ENCODE measurements around the gene SIGLEC12. TPM values are rescaled to one million over a fixed set of nuclear protein-coding genes. Genes with fewer than 3 reads are reported as not detected.

Gene SIGLEC12
- total and polyA plus RNA-seq, 12 donors = 0.10 to 0.70 TPM; not detected in 10

DNA sequence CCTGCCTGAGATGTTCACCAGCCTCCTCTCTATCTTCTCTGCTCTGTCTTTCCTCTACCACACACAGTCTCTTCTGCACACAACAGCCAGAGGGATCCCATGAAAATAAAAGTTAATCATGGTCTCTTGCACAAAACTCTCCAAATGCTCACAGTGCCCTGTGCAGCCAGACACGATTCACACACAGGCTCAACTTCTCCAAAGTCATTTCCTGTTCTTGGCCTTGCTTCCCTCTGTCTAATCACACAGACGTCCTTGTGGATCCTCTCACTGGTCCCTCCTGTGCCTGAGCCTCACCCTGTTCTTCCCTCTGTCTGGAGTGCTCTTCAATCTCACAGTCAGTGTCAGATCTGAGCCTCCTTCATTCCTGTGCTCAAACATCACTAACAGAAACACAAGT, 7.8 kb downstream of the SIGLEC12 start:
- no peaks in the 10 kb centered on the region for H3K9me3 ChIP-seq
- DNase-seq (no peak), ATAC-seq (no peak)
- H3K4me1 ChIP-seq = peaks cover 0 to 11% (median 0%) of the 10 kb centered on the region in 9 donors
- TF ChIP-seq, protein P1, sequence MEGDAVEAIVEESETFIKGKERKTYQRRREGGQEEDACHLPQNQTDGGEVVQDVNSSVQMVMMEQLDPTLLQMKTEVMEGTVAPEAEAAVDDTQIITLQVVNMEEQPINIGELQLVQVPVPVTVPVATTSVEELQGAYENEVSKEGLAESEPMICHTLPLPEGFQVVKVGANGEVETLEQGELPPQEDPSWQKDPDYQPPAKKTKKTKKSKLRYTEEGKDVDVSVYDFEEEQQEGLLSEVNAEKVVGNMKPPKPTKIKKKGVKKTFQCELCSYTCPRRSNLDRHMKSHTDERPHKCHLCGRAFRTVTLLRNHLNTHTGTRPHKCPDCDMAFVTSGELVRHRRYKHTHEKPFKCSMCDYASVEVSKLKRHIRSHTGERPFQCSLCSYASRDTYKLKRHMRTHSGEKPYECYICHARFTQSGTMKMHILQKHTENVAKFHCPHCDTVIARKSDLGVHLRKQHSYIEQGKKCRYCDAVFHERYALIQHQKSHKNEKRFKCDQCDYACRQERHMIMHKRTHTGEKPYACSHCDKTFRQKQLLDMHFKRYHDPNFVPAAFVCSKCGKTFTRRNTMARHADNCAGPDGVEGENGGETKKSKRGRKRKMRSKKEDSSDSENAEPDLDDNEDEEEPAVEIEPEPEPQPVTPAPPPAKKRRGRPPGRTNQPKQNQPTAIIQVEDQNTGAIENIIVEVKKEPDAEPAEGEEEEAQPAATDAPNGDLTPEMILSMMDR (IDR thresholded peaks at IDR 0.05) = no peak
- no peaks in the 10 kb centered on the region for H3K36me3 ChIP-seq
- 23 to 28% methylated on average over 2 of the region's 2 CpGs for WGBS, 2 donors
- peaks cover 0 to 24% (median 14%) of the 10 kb centered on the region in 7 donors for H3K27me3 ChIP-seq
- H3K27ac ChIP-seq = no peak overlapping the region
- H3K4me3 ChIP-seq = no peak overlapping the region
- intact Hi-C loops (cut with DNase I) = no loop called here

DNA sequence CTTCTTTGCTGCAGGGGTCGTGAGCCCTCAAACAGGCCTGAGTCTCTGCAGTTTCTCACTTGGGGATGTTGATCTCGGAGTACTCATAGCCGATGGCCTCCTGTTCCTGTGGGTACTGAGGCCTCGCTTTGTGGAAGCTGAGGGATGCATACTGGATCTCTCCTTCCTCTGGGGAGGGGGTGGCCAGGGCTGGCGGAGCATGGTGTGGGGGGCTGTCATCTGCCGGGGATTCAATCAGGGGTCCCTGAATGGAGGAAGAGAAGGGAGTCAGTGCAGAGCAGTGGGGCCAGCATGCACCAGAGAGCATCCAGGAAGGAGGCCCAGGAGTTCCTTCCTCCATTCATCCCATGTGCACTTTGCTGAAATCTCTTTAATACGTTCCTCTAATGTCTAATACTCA, 10.0 kb downstream of the SIGLEC12 start:
- Histone ChIP-seq H3K9me3 (no peaks in the 10 kb centered on the region), H3K4me1 (peaks cover 0 to 11% (median 0%) of the 10 kb centered on the region in 9 donors), H3K27me3 (peaks cover 0 to 37% (median 17%) of the 10 kb centered on the region in 7 donors), H3K4me3 (no peak overlapping the region), H3K36me3 (no peaks in the 10 kb centered on the region), H3K27ac (no peak overlapping the region)
- WGBS, 2 donors = 65 to 75% methylated on average over 7 of the region's 7 CpGs
- intact Hi-C loops (cut with DNase I) = no loop called here
- DNase-seq (no peak), ATAC-seq (no peak)
- TF ChIP-seq, protein P1 (IDR thresholded peaks at IDR 0.05) = no peak

GRCh38 chr19:51490676-51491075, 10.9 kb downstream of the SIGLEC12 start:
- H3K4me3 ChIP-seq = no peak overlapping the region
- H3K27me3 ChIP-seq = peaks cover 0 to 39% (median 9%) of the 10 kb centered on the region in 7 donors
- H3K36me3 ChIP-seq = no peaks in the 10 kb centered on the region
- intact Hi-C loops (cut with DNase I) = no loop called here
- no peaks in the 10 kb centered on the region for H3K9me3 ChIP-seq
- DNase-seq = no peak
- 36 to 47% methylated on average over 14 of the region's 14 CpGs for WGBS, 2 donors
- no peak for ATAC-seq
- H3K4me1 ChIP-seq = peaks cover 0 to 11% (median 0%) of the 10 kb centered on the region in 9 donors
- no peak overlapping the region for H3K27ac ChIP-seq
- TF ChIP-seq, protein P1 (IDR thresholded peaks at IDR 0.05) = no peak

GRCh38 chr19:51489113-51489512, 12.5 kb downstream of the SIGLEC12 start:
- Histone ChIP-seq H3K27me3 (peaks cover 0 to 43% (median 7%) of the 10 kb centered on the region in 7 donors), H3K4me3 (no peak overlapping the region), H3K4me1 (peaks cover 0 to 8% (median 0%) of the 10 kb centered on the region in 9 donors), H3K9me3 (no peaks in the 10 kb centered on the region), H3K36me3 (no peaks in the 10 kb centered on the region), H3K27ac (no peak overlapping the region)
- TF ChIP-seq, protein P1 (IDR thresholded peaks at IDR 0.05) = no peak
- no peak for ATAC-seq
- intact Hi-C loops (cut with DNase I) = no loop called here
- WGBS, 2 donors = 46 to 59% methylated on average over 2 of the region's 2 CpGs
- no peak for DNase-seq

Data from heart right ventricle (tissue), 16 donors.